Nasal cavity respiratory epithelium epithelial cell of viscerocranial mucosa (primary cell): ENCODE measurements around the gene SLC9A7. TPM values are rescaled to one million over a fixed set of nuclear protein-coding genes. Genes with fewer than 3 reads are reported as not detected.

Experiments
- total RNA-seq: library from RNA; depleted of rRNA; stranded (reverse); fragments of >200 nt; gene quantifications from 2 replicates; pipeline ENCODE4 v1.2.3, GENCODE V29; 2014

SLC9A7 gene
- total RNA-seq, result 22.3 and 24.3 TPM in 2 replicates

DNA sequence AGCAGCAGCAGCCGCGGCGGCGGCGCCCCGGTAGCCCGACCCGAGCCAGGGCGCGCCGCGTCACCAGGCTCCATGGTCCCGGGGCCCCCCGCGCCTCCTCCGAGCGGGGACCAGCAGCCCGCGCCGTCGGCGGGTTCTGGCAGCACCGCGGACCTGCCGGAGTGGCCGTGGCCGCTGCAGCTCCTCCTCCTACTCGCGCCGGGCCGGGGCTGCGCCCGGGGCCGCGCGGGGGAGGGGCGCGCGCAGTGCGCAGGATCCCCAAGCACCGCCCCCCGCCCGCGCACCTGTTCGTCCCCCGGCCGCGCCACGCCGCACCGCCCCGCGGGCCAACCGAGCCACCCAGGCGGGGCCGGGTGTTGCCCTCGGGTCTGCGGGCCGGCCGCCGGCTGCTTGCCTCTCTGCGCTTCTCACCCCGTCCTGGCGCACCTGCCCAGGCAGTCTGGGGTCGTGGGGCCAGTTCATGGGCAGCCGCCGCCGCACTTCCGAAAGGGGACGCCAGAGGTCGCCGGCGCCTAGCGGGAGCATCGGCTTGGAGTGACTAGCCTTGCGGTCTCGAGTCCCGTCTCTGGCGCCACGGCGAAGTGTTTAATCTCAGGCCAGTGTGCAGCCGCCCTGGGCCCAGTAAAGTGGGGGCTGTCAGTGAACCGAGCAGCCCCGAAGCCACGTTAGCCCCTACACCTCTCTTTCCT lies at the start of gene SLC9A7:
SLC9A7 (minus strand) TSS at position 163 of the 689 bp plus-strand sequence; CDS start at position 74, 89 bp downstream.

DNA sequence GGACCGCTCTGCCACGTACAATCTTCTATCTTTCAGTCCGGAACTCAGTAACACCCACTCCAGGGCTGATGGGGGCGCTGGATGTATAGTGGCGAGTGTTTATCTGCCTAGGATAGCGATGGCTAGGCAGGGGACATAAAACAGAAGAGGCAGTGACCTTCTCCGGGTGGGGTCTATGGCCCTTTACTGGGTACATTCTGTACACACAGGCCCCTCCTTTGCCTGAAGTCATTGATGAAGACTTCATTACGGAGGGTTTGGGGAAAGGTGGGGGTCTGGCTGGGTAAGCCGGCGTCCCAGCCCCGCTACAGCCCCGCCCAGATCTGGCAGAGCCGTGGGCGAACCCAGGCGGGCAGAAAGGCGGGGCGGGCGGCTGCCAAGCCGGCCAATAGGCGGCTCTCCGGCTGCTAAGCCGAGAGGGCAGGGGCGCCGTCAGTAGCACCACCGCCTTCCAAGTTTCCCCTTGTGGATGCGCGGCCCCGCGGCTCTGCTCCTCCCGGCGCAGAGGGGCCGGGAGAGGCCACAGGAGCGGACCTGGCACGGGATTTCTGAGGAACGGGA lies 185.5 kb downstream of the SLC9A7 start, which contains the start of gene CHST7:
CHST7 (plus strand) TSS at position 435 of the 561 bp plus-strand sequence. CDS start 167 bp downstream, outside the sequence.

Other genes starting within 250 kb of the SLC9A7 start
- gene ZNF674, start 213.7 kb downstream of the SLC9A7 start, total RNA-seq, result 9.9 and 10.4 TPM in 2 replicates
- gene CHST7, start 185.4 kb downstream of the SLC9A7 start, total RNA-seq, result 2.1 and 4.1 TPM in 2 replicates
- gene RP2, start 77.9 kb upstream of the SLC9A7 start, total RNA-seq, result 19.8 and 23.8 TPM in 2 replicates
- 6.8 and 10.7 TPM in 2 replicates for gene JADE3, start 153.3 kb upstream of the SLC9A7 start, total RNA-seq